Astrocyte (in vitro differentiated cells and primary cell): ENCODE measurements around the gene SUGCT.

Experiments used
- CTCF ChIP-seq: IDR thresholded peaks from 2 replicates; pipeline ENCODE4 v1.5.1; 2011; ENCODE audit warnings: low read depth, mild to moderate bottlenecking, inconsistent platforms, low read length, moderate library complexity; ENCODE audit not compliant: insufficient read depth
- EZH2 ChIP-seq: IDR thresholded peaks from 2 replicates; pipeline ENCODE4 v1.6.1; 2012; ENCODE audit warnings: mild to moderate bottlenecking, low read length, inconsistent platforms; ENCODE audit not compliant: insufficient read depth

GRCh38 chr7:40305229-40305628, 170.4 kb downstream of the SUGCT start:
- TF ChIP-seq EZH2, result no peak
- TF ChIP-seq CTCF, result no peak
